Endodermal cell (in vitro differentiated cells): ENCODE measurements around the gene PLD5. TPM values are rescaled to one million over a fixed set of nuclear protein-coding genes. Genes with fewer than 3 reads are reported as not detected.

Experiments
- DNase-seq: peaks from one replicate; pipeline ENCODE4 v3.0.0-alpha.2; 2017
- H3K27ac ChIP-seq: 2 replicates; pipeline ENCODE4 v1.5.1; 2013; ENCODE audit warnings: mild to moderate bottlenecking, low read depth, low read length, moderate library complexity
- H3K27me3 ChIP-seq: 2 replicates; pipeline ENCODE4 v1.6.1; 2013; ENCODE audit warnings: mild to moderate bottlenecking, low read length, moderate library complexity; ENCODE audit not compliant: insufficient read depth, control insufficient read depth, poor library complexity, severe bottlenecking
- H3K36me3 ChIP-seq: 2 replicates; pipeline ENCODE4 v1.7.0; 2013; ENCODE audit warnings: mild to moderate bottlenecking, low read length, moderate library complexity; ENCODE audit not compliant: control insufficient read depth, insufficient read depth
- H3K4me1 ChIP-seq: one replicate; pipeline ENCODE4 v1.7.0; 2013; ENCODE audit warnings: low read length; ENCODE audit not compliant: control insufficient read depth, insufficient read depth
- H3K4me3 ChIP-seq: 2 replicates; pipeline ENCODE4 v1.5.1; 2013; ENCODE audit warnings: mild to moderate bottlenecking, low read length, moderate library complexity
- H3K9ac ChIP-seq: 2 replicates; pipeline ENCODE4 v1.6.1; 2013; ENCODE audit warnings: mild to moderate bottlenecking, low read length, moderate library complexity; ENCODE audit not compliant: poor library complexity, severe bottlenecking; ENCODE audit errors: extremely low read depth
- H3K9me3 ChIP-seq: 2 replicates; pipeline ENCODE4 v1.6.1; 2013; ENCODE audit warnings: mild to moderate bottlenecking, low read length, moderate library complexity; ENCODE audit not compliant: control insufficient read depth
- H3K27ac Mint-ChIP-seq: 2 replicates; pipeline ENCODE4 v1.8.0; 2020; ENCODE audit warnings: mixed read lengths
- H3K27me3 Mint-ChIP-seq: 2 replicates; pipeline ENCODE4 v1.8.0; 2021; ENCODE audit warnings: mild to moderate bottlenecking, mixed read lengths; ENCODE audit not compliant: insufficient read depth
- H3K36me3 Mint-ChIP-seq: 2 replicates; pipeline ENCODE4 v1.8.0; 2020; ENCODE audit warnings: low read depth, mixed read lengths
- H3K4me1 Mint-ChIP-seq: 2 replicates; pipeline ENCODE4 v1.8.0; 2020; ENCODE audit warnings: mixed read lengths
- H3K4me3 Mint-ChIP-seq: 2 replicates; pipeline ENCODE4 v1.8.0; 2020; ENCODE audit warnings: mild to moderate bottlenecking, moderate library complexity, mixed read lengths
- H3K9me3 Mint-ChIP-seq: 2 replicates; pipeline ENCODE4 v1.8.0; 2020; ENCODE audit warnings: mild to moderate bottlenecking, mixed read lengths
- WGBS, 2 experiments: methylation state at CpG; one replicate each; pipeline versions ENCODE4 v1.1.5 to v1.1.7; 2013; ENCODE audit warnings: missing lambda C conversion rate in 2 of 2, mixed read lengths in 1 of 2; ENCODE audit not compliant: insufficient coverage in 1 of 2, insufficient read length in 1 of 2; 5-methylcytosine and 5-hydroxymethylcytosine counted together
- total RNA-seq, 2 donors: library from RNA; stranded (reverse); fragmentation: NEBNext Ultra II Directional in 1 of 2; extraction: Animal tissue kit (Norgen Biotek cat#: 25700) in 1 of 2; gene quantifications; 2 replicates in 1 of 2; 3 replicates in 1 of 2; pipeline ENCODE4 v1.2.1, GENCODE V29; 2021
- TF ChIP-seq, protein P1 (sequence below): fragments of 200-600 bp; sonication (generic); conservative IDR thresholded peaks from 2 replicates; pipeline ENCODE4 v1.5.0; 2021; ENCODE audit warnings: antibody characterized with exemption, mild to moderate bottlenecking

The PLD5 gene
- total RNA-seq, 2 donors from 2014 or later = 0.66 to 2.7 TPM

DNA sequence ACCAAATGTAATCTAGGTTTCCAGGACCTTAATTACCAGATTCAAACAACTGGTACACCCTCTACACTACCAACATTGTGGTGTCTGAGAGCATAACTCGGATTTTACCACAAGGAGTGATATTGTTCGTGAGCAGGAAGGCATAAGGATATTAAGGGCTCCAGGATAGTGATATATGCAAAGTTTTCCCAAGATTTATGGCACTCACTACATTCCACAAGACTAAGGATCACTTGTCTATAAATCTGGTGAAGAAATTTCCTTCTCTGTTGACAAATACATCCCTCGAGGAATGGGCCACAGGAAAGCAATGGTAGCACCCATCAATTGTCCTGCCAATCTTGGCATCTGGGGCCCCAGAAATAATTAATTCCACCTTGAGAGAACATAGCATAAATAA is 43.1 kb upstream of the PLD5 start:
- Mint-ChIP-seq H3K27me3 (peaks cover 3% of the 10 kb centered on the region), H3K9me3 (no peaks in the 10 kb centered on the region), H3K4me3 (no peak overlapping the region), H3K27ac (no peak overlapping the region), H3K4me1 (no peaks in the 10 kb centered on the region), H3K36me3 (no peaks in the 10 kb centered on the region)
- no peak for DNase-seq
- no peak overlapping the region for H3K4me3 ChIP-seq
- 96 to 100% methylated on average over 1 to 2 of the region's 3 CpGs for WGBS, 2 experiments
- TF ChIP-seq, protein P1, sequence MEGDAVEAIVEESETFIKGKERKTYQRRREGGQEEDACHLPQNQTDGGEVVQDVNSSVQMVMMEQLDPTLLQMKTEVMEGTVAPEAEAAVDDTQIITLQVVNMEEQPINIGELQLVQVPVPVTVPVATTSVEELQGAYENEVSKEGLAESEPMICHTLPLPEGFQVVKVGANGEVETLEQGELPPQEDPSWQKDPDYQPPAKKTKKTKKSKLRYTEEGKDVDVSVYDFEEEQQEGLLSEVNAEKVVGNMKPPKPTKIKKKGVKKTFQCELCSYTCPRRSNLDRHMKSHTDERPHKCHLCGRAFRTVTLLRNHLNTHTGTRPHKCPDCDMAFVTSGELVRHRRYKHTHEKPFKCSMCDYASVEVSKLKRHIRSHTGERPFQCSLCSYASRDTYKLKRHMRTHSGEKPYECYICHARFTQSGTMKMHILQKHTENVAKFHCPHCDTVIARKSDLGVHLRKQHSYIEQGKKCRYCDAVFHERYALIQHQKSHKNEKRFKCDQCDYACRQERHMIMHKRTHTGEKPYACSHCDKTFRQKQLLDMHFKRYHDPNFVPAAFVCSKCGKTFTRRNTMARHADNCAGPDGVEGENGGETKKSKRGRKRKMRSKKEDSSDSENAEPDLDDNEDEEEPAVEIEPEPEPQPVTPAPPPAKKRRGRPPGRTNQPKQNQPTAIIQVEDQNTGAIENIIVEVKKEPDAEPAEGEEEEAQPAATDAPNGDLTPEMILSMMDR = no peak
- peaks cover 4% of the 10 kb centered on the region for H3K9me3 ChIP-seq
- H3K27me3 ChIP-seq = no peaks in the 10 kb centered on the region
- H3K27ac ChIP-seq = no peak overlapping the region
- no peak overlapping the region for H3K9ac ChIP-seq
- H3K36me3 ChIP-seq = no peaks in the 10 kb centered on the region
- H3K4me1 ChIP-seq = no peaks in the 10 kb centered on the region

DNA sequence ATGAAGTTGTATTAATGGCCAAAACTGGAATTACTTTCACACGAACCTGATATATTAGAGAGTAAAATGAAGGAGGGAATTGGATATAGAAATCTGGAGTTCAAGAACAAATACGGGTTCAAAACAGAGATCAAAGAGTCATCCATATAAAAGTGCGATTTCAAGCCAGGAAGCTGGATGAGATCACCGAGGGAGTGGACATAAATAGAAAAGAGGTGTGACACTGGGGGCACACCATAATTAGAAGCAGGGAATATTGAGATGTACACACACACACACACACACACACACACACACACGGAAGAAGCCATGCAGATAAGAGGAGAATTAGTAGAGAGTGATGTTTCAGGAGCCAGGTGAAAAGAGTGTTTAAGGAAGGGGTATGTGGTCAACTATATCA is 32.3 kb upstream of the PLD5 start:
- Mint-ChIP-seq H3K27me3 (no peaks in the 10 kb centered on the region), H3K36me3 (no peaks in the 10 kb centered on the region), H3K9me3 (peaks cover 3% of the 10 kb centered on the region), H3K4me3 (no peak overlapping the region), H3K4me1 (peaks cover 8% of the 10 kb centered on the region), H3K27ac (no peak overlapping the region)
- Histone ChIP-seq H3K4me3 (no peak overlapping the region), H3K36me3 (no peaks in the 10 kb centered on the region), H3K27ac (no peak overlapping the region), H3K9ac (no peak overlapping the region), H3K4me1 (no peaks in the 10 kb centered on the region), H3K27me3 (no peaks in the 10 kb centered on the region), H3K9me3 (no peaks in the 10 kb centered on the region)
- no peak for DNase-seq
- WGBS, 2 experiments = 95 to 96% methylated on average over 3 to 5 of the region's 5 CpGs
- TF ChIP-seq, protein P1 = no peak

DNA sequence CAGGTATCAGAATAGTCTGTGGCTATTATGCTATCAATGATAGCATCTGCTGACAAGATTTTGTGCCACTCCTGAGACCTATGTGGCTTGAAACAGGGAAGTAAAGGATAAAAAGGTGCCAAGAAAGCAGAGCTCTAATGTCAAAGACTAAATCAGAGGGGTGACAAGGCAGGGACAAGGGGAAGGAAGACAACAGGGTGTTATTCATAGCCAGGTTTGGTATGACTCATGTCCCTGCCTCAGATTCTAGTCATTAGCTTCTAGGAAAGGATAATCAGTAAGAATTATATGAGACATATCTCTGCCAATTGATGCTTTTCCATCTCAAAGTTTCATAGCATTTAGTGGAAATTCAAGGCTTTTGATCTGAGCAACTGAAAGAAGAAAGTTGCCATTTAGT is 31.8 kb upstream of the PLD5 start:
- Mint-ChIP-seq H3K4me3 (no peak overlapping the region), H3K36me3 (no peaks in the 10 kb centered on the region), H3K4me1 (peaks cover 8% of the 10 kb centered on the region), H3K27me3 (no peaks in the 10 kb centered on the region), H3K9me3 (peaks cover 3% of the 10 kb centered on the region), H3K27ac (no peak overlapping the region)
- TF ChIP-seq, protein P1 = no peak
- H3K4me1 ChIP-seq = no peaks in the 10 kb centered on the region
- no peaks in the 10 kb centered on the region for H3K9me3 ChIP-seq
- H3K4me3 ChIP-seq = no peak overlapping the region
- no peak overlapping the region for H3K9ac ChIP-seq
- no peaks in the 10 kb centered on the region for H3K27me3 ChIP-seq
- H3K36me3 ChIP-seq = no peaks in the 10 kb centered on the region
- no peak overlapping the region for H3K27ac ChIP-seq
- DNase-seq = no peak
